ENCODE measurements around the gene NAA80.

Gene NAA80

GRCh38 chr3:50256978-50257890, 42.0 kb downstream of the NAA80 start:
- TF ChIP-seq CTCF (IDR thresholded peaks at IDR 0.05) = peak; percentile 20 to 32
- H3K27me3 ChIP-seq = no peaks in the 10 kb centered on the region
- intact Hi-C loops (cut with DNase I; ENCODE audit: low total_unique reads) = no loop called here
- H3K27ac ChIP-seq = peak overlapping the region in 1 of 2 donors; percentile 97
- H3K4me1 ChIP-seq = peaks cover 0 to 44% (median 31%) of the 10 kb centered on the region in 4 donors
- H3K36me3 ChIP-seq = peaks cover 40 to 63% (median 62%) of the 10 kb centered on the region in 3 donors
- no peak overlapping the region for H3K4me3 ChIP-seq
- no peaks in the 10 kb centered on the region for H3K9me3 ChIP-seq
- no peak for DNase-seq

- Histone ChIP-seq H3K27me3 (no peaks in the 10 kb centered on the region), H3K4me3 (no peak overlapping the region), H3K36me3 (peaks cover 42 to 70% (median 66%) of the 10 kb centered on the region in 3 donors), H3K9me3 (no peaks in the 10 kb centered on the region), H3K4me1 (peaks cover 0 to 46% (median 31%) of the 10 kb centered on the region in 4 donors), H3K27ac (peak overlapping the region; percentile 52 to 60)
- DNase-seq = no peak
- intact Hi-C loops (cut with DNase I; ENCODE audit: low total_unique reads) = no loop called here
- TF ChIP-seq CTCF (IDR thresholded peaks at IDR 0.05) = no peak
Measured at GRCh38 chr3:50255251-50255615, 44.0 kb downstream of the NAA80 start.

- peak; percentile 81 to 83 for DNase-seq
- Histone ChIP-seq H3K4me1 (peaks cover 0 to 46% (median 33%) of the 10 kb centered on the region in 4 donors), H3K27me3 (no peaks in the 10 kb centered on the region), H3K36me3 (peaks cover 42 to 70% (median 66%) of the 10 kb centered on the region in 3 donors), H3K9me3 (no peaks in the 10 kb centered on the region), H3K4me3 (no peak overlapping the region), H3K27ac (peak overlapping the region; percentile 52 to 60)
- TF ChIP-seq CTCF (IDR thresholded peaks at IDR 0.05) = no peak
- intact Hi-C loops (cut with DNase I; ENCODE audit: low total_unique reads) = no loop called here
Measured at GRCh38 chr3:50254577-50255250, 44.5 kb downstream of the NAA80 start.

GRCh38 chr3:50251220-50251619, 48.0 kb downstream of the NAA80 start:
- H3K36me3 ChIP-seq = peaks cover 21 to 45% (median 40%) of the 10 kb centered on the region in 3 donors
- no peak for DNase-seq
- peaks cover 0 to 75% (median 63%) of the 10 kb centered on the region in 4 donors for H3K4me1 ChIP-seq
- no peaks in the 10 kb centered on the region for H3K27me3 ChIP-seq
- H3K27ac ChIP-seq = peak overlapping the region in 1 of 2 donors; percentile 9
- H3K4me3 ChIP-seq = no peak overlapping the region
- H3K9me3 ChIP-seq = no peaks in the 10 kb centered on the region
- no peak for TF ChIP-seq CTCF (IDR thresholded peaks at IDR 0.05)
- intact Hi-C loops (cut with DNase I; ENCODE audit: low total_unique reads) = no loop called here

- no peak for TF ChIP-seq CTCF (IDR thresholded peaks at IDR 0.05)
- Histone ChIP-seq H3K4me1 (peaks cover 0 to 82% (median 69%) of the 10 kb centered on the region in 4 donors), H3K36me3 (peaks cover 18 to 39% (median 35%) of the 10 kb centered on the region in 3 donors), H3K9me3 (no peaks in the 10 kb centered on the region), H3K27ac (peak overlapping the region; percentile 8 to 9), H3K27me3 (no peaks in the 10 kb centered on the region), H3K4me3 (no peak overlapping the region)
- intact Hi-C loops (cut with DNase I; ENCODE audit: low total_unique reads) = no loop called here
- DNase-seq = no peak
Measured at GRCh38 chr3:50250514-50250913, 48.7 kb downstream of the NAA80 start.
